Skin of body (tissue), 2 donors: Measurements from ENCODE around the gene NT5C1A. TPM values are rescaled to one million over a fixed set of nuclear protein-coding genes. Genes with fewer than 3 reads are reported as not detected.

Experiments used
- DNase-seq: peaks from one replicate; lab custom pipeline; 2025; lab: John Stamatoyannopoulos, UW
- total RNA-seq: library from RNA; depleted of rRNA; stranded (reverse); fragments of >200 nt; gene quantifications from one replicate; pipeline ENCODE4 v1.2.3, GENCODE V29; 2014

Gene NT5C1A
- total RNA-seq, 1 donor from 2014 or later, result 2.0 TPM

DNA sequence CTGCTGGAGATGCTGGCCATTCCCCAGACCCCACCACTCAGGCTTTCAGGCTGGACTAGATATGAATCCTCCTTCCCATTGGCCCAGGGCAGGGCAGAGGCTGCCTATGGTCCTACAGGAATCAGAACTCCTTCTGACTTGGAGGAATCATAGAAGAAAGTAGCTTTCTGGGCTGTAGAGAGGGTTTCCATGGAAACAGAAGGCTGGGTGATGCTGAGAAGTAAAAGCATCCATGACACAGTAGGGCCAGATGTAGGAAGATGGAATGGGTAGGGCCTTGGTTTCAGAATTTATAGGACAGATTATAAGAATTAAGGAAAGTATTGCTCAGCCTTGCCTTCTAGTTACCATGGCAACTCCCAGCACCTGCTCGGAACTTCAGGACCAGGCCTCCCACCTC is 9.0 kb downstream of the NT5C1A start:
- no peak for DNase-seq

DNA sequence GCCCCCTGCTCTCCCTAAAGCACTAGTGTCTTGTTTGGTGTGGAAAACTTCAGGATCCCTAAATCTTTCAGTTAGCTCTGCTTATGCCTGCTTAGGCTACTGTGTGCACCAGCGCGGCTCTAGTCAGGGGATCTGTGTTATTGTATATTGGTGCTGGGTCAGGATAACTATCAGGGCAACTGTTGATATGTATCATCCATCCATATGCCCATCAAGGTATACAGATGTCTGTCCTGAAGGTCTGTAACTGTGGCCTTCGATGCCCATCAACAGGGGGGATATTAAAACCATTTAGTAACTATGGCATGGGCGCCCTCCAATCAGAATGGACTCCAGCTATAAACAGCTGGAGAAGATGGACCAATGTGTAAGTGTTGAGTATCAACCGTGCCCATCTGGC is 12.4 kb downstream of the NT5C1A start:
- DNase-seq, result no peak

DNA sequence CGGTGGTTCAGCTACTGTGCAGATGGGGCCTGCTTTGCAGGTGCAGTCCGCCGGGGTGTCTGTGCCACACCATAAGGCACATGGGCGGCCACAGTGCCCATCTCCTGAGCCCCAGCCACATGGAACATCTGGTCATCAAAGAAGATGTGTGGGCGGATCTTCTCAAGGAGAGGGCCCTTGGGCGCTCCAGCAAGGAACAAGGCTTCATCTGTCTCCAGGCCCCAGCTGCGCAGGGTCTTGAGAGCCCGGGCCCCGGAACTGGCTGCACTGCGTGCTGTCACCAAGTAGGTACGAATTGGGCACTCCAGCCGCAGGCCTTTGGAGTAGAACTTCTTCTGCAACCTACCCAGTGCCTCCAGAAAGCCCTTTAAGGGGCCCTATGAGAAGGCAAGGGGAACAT is 12.8 kb downstream of the NT5C1A start:
- no peak for DNase-seq

DNA sequence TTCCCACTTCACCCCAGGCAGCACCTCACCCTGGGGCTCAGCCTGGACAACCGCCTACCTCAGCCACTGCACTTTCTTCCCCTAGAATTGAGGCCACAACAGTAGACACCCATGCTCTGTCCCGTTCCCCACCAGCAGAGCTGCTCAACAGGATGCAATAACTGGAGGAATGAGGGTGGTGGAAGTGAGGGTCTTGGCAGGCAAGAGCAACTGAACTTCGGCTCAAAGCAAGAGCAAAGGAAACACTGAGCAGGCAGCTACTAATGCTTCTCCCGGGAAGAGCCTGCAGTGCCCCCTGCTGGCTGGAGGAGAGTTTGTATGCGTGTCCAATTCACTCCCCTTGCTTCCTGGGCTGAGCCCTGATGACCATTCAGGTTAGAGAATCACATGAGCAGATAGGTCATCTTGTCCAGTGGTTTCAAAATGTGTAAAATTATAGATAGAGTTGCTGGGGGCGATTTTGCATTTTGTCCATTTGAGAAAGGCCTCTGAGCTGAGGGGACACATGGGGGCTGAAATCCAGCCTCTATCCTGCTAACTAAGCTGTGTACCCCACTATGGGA is 13.9 kb downstream of the NT5C1A start:
- no peak for DNase-seq

DNA sequence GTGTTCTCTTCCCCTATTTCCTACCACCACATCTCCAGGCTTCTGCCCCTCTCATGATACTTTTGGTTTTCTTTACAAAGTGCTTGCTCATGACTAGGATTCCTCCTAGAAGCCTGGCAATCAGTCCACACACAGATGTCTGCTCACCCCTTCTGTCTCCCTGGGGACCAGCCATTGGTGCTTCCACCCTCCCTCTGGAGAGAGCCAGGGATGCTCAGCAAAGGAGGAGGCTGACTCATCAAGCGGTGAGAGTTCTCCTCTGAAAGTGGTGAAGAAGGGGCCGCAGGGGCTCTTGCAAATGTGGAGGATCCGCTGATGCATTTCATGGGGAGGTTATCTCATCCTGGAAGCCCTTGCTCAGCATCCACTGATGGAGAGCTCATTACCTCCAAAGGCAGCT is 14.5 kb downstream of the NT5C1A start:
- no peak for DNase-seq

DNA sequence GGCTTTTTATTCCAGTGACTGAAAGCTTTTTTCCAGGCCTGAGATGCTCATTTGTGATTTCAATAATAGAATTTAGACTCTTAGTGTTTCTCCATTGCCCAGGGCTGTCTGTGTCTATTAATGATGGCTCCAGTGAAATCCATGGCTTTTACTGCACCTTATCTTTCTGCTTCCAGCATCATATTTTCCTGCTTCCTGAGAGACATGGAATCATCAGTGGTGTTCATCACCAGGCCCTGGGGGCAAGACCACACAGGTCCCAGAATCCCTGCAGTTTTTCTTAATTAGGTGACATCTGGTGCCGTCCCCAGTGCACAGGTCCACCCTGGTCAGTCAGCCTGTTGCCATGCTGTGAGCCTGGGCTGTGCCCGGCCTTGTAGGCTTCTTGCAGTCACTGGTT is 15.5 kb downstream of the NT5C1A start:
- no peak for DNase-seq

DNA sequence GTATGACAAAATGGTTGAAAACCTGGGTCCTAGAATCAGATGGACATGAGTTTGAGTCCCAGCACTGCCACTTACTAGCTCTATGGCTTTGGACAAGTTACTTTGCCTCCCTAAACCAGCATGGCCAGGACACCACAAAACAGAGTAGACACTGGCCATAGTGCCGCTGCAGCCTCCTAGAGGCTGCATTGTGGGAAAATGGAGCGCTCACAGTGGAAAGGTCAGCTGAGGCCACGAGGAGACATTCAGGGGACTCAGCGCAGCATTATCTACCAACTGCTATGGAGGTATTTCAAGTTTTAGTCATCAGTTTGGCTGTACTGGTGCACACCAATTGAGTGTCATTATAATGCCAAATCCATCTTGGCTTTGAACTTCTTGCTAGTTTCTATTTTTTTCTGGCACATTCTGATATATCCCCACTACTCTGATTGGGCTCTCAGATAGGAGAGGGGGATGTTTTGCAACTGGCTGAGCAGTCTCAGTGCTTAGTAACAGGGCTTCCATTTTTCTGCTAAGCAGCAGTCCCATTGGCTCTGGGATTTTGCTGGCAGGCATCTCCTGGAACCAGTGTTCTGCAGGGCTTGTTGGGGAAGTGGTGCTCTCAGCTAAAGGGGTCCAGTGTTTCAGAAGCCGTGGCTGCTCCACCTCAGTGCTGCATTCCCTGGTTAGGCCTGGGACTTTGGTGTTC is 16.2 kb downstream of the NT5C1A start:
- no peak for DNase-seq

DNA sequence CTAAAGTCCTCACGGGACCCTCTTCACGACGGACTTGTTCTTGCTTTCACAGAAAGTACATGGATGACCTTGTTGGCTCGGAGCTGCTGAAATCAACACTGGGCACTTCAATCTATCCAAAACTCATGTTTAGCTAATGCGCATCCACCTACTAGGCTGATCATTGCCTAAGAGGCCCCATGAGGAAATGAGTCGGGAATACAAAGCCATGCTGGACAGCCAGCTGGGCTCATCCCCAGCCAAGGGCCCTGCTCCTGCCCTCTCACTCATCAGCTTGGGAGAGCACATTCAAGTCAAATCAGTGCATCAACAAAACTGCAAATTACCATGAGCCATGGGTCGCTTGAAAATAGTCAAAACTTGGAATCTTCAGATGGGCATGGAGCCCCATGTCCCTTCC is 17.6 kb downstream of the NT5C1A start:
- DNase-seq, result no peak

DNA sequence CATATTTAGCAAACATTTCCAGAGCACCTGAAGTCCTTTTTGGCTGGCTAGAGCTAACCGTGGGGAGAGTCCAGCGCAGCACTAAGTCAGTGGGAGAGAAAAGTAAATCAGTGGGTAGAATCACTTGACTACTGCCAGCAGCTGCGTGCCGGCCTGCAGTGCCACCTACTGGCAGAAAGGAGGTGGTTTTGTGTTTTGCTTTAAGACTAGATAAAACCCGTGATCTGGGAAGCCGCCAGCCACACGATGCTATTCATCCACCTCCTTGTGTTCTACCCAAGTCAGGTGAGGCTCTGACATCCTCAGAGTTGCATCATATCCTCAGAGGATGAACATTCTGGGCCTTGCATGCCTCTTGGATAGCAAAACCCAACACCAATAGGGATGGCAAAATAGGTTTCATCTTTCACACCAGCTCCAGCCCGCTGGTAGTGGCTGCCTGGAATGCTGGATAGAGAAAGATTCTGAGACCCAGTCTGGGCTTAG is 18.3 kb downstream of the NT5C1A start:
- peak; percentile 45 for DNase-seq

DNA sequence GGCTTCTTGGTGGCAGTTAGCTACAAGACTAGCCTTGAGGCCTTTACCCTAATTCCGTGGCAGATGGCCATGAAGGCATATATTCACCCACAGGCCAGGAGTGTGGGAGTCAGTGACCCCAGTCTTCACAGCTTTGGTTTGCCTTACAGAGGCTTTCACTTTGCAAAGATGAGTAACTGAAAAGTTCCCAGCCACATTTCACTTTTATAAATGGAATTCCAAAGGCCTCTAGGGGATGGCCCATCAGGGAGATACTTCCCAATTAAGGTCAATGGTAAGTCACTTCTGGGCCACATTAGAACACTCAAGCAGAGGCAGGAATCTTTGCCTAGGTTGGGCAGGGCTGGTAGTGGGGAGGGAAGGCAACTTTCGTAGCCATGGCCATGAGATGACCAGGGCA is 19.4 kb downstream of the NT5C1A start:
- no peak for DNase-seq

DNA sequence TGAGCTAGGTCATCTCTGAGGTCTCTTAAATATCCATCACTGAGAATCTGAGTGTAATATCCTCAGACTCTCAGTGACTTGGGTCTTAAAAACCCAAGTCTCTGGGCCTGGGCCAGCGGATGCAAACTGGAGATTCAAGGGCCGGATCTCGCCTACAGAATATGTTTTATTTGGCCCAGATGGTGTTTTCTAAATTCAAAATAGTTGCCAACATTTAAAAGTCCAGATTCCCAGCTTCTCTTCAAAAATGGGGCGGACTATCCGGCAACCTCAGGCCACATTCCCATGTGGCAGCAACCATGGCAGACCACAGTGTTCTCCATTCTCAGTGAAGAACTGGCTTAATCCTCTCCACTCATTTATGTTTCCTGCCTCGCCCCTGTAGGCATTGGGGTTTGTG is 19.8 kb downstream of the NT5C1A start:
- no peak for DNase-seq

DNA sequence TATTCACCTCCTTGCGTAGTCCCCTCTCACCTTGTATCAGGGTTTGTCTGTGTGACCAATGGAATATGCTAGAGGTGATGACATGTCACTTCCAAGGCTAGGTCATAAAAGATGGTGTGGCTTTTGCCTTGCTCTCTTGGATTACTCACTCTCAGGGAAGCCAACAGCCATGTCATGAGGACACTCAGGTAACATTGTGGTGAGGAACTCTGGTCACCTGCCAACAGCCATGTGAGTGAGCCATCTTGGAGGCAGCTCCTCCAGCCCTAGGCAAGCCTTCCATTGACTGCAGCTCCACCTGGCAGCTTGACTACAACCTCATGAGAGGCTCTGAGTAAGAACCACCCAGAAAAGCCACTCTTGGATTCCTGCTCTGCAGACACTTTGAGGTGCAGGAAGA is 21.5 kb downstream of the NT5C1A start:
- DNase-seq, result no peak

DNA sequence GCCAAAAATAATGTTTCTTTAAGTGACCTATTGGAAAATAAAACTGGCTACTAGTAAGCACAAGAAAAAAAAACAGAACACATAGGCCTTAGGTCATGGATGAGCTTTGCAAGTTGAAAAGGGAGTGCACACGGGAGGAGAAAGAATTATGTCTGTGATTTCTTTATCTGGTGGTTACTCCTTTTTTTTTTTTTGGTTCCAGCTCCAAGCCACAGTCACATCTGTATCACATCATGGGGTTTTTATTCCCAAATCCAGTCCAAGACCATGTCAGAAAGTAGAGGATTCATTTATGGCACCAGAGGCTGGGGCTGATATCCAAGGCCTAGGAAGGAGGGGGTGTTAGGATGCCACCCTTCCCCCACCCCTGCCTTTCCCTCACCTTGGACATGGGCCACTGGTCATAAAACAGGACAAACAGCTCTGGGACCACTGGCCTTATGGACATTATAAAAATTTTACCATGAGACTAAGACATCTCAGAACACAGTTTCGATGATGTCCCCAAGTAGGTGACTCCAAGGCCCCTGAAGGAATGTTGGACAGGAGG is 22.2 kb downstream of the NT5C1A start:
- no peak for DNase-seq

DNA sequence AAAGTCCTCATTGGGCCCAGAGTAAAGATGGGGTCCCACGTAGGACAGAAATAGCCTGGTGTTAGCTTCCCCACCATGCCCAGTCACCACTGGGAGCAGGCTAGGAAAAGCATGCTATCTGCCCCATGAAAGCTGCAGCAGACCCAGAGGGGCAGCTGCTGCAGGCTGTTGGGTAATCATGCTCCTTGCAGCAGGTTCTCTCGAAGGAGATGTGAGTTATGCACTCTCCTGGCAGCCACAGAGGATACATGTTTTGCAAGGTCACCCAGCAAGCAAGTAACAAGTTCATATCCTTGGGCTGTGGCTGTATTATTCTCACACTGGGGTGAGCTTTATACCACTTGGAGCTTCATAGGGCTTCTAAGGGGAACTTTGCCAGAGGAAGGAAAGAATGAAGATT is 23.4 kb downstream of the NT5C1A start:
- DNase-seq, result no peak

DNA sequence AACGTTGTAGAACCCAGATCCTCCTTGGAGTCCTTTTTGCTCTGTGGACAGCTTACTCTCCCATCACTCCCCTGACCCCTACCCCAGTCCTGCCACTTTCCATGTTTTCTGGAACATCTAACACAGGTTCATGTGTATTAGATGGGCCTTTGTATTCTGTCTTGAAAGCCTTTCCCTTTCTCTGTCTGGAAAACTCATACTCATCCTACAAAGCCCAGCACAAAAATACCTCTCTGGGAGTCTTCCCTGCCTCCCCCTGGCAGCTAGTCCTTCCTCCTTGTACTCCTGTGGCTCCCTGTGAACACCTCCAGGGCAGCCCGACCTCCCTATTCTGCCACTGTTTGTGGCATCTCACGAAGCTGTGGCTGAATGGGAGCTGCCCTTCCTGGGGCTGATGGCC is 24.7 kb downstream of the NT5C1A start:
- no peak for DNase-seq

DNA sequence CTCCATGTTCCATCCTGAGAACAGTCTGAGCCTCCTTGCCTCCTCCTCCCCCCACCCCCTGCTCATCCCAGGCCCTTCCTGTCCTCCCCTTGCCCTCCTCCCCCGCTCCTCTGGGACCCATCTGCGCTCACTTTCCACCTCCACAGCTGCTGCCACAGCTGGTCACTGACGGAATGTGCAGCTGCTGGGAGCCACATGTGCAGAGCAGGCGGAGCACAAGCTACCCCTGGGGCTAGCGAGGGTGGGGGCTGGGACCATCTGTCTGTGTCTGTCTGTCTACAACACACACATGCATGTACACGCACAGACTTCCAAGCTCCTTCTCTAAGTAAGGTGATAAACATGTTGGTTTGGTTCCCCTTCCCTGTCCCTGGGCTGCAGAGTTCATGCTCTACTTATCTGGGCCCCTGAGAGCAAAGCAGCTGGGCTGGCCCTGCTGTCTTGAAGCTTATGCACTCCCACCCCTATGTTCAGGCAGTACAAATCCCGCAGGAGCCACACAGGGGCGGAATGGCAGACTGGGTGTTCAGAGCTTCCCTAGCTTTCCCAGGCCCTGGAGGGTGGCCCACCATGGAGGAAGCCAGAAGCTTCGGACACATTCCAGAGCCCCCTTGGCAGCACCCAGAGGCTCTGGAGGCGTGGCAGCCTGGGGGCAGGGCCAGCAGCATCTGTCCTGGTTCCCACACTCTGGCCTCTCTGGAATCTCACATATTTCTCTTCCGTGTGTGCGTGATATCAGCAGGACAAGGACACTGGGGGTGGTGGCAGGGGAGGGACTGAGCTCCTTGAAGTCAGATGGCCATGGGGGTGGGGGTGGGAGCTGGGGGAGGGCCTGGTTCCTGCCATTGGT is 25.4 kb downstream of the NT5C1A start:
- DNase-seq, result peak; percentile 92

DNA sequence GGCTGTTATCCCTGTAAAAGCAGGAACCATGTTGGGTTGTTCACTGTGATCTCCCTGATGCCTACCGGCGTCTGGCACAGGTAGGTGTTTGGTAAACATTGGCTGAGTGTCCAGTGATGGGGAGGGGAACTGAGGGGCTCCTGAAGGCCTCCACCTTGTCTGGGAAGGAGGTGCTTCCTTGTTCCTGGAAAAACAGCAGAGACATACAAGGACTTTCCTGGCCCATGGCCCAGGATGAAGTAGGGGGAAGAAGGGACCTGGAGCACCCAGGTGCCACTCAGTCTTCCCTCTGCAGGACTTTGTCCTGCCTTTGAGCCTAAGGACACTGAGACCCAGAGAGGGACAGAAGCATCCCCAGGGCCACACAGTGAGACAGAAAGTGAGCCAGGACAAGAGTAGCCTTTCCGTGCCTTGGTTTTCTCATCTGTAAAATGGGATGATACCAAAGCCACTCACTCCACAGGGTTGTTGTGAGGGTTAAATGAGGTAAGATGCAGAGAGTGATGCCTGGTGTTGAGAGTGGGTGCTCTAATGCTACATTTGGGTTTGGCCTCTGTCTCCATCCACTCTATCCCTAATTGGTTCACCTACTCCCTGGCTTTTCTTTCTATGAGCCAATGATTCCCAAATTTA is 26.4 kb downstream of the NT5C1A start:
- no peak for DNase-seq

DNA sequence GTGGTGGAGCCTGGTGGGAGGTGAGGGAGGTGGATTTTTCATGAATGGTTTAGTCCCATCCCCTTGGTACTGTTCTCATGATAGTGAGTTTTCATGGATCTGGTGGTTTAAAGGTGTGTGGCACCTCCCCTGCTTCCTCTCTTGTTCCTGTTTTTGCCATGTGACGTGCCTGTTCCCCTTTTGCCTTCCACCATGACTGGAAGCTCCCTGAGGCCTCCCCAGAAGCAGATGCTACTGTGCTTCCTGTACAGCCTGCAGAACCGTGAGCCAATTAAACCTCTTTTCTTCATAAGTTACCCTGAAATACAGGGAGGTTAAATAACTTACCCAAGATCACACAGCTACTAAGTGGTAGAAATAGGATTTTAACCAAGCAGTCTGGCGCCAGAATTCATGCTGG is 28.2 kb downstream of the NT5C1A start:
- DNase-seq, result no peak

DNA sequence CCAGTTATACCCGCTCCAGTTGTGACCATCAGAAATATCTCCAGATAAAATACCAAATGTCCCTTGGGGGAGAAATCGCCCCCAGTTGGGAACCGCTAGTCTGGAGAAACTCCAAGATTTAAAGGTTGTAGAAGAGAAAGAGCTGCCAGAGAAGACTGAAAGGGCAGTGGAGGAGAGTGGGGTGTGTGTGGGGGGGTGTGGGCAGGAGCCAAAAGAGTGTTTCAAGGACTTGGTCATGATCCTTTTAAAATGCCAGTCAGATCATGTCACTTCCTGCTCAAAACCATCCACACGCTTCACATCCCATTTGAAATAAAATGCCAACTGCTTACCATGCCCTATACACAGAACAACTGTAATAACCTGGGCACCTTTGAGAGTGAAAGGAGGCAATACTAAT is 29.1 kb downstream of the NT5C1A start:
- no peak for DNase-seq

DNA sequence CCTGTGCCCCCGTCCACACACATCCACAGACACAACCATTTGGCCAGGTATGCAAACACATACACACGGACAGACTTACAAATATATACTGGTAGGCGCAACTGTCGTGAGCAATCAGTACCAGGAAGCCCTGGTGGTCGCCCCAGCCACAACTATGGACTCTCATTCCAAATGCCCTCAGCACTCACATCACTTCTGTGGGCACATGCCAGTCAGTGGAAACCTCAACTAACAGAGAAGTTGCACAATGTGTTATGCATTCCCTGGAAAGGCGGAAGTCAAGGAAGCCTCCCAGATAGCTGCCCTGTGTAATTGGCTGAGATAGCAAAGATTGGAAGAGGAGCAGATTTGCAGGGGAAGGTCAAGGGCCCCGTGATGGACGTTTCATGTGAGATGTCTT is 31.0 kb downstream of the NT5C1A start:
- no peak for DNase-seq

DNA sequence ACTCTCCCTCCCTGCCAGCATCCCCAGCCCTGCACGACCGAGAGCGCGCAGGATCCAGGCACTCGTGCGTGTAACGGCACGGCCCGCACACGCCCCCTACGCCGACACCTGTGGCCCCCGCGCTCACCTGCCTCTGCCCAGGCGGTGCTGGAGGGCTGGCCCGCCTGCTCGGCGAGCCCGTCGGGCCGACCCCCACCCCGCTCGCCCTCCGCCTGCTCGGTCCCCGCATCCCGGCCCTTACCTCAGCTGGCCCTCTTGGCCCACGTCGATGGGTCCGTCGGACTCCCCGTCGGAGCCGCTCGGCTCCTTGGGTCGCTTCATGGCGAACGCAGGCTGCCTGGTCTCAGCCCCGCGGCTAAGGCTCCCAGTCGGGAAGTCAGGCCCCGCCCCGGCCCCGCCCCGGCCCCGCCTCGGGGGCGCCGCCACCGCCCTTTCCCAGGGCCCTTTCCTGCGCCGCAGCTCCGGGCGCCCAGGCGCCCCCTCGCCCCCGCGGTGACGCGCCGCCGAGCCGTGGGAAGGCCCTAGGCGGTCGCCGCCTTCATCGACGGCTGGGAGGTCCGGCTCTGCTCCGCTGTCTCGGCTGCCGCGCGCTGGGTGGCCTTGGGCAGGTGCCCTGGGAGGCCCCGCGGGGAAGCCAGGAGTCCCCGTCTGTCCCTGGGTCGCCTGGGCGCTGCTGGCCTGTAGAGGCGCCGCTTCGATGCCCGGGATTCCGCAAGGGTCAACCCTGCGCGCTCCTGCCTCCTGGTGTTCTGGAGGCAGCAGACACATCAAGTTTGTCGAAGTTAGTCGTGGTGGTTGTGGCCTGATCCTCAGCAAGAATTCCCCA is 32.4 kb downstream of the NT5C1A start, which contains the start of gene HEYL:
Gene HEYL (minus strand): TSS at position 339 of the 826 bp plus-strand sequence. CDS start 18 bp downstream, at position 321.
- peak; percentile 22 for DNase-seq
